GDM1 (cell line): ENCODE results near the gene HCRTR2.
"Not testable (repeated sequence)": the region's sequence is repeated elsewhere in the genome, so short reads cannot be mapped to it uniquely, and the experiment has no call there.

Experiments
- DNase-seq: peaks from one replicate; lab custom pipeline; 2025; lab: John Stamatoyannopoulos, UW

HCRTR2 gene

DNA sequence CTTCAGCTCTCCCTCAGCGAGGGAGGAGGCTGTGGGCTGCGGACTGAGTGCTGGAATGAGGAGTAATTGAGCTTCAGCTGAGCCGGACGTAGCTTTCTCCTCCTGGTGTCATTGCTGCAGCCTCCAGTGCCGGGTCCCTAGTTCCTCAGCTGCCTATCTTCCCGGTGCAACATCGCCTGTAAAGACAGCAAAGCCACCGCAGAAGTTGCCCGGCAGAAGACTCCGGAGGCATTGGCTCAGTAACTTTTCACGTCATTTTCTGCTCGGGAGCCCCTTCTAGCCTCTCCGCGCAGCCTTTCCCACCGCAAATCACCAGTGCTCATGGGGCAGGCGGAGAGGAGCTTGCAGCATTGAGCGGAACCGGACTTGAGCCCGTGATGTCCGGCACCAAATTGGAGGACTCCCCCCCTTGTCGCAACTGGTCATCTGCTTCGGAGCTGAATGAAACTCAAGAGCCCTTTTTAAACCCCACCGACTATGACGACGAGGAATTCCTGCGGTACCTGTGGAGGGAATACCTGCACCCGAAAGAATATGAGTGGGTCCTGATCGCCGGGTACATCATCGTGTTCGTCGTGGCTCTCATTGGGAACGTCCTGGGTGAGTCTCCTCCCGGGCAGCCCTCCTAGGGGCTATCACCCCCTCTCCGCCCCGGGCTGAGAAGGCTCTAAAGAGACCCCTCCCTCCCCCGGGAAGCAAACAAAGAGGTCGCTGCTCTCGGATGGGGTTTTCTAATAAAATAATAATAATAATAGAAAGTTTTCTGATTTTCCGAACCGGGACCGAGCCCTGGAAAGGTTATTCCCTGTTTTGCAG lies at the start of gene HCRTR2:
Gene HCRTR2 (plus strand): TSS at position 305 of the 816 bp plus-strand sequence. CDS start 73 bp downstream, at position 378.
- no peak for DNase-seq

DNA sequence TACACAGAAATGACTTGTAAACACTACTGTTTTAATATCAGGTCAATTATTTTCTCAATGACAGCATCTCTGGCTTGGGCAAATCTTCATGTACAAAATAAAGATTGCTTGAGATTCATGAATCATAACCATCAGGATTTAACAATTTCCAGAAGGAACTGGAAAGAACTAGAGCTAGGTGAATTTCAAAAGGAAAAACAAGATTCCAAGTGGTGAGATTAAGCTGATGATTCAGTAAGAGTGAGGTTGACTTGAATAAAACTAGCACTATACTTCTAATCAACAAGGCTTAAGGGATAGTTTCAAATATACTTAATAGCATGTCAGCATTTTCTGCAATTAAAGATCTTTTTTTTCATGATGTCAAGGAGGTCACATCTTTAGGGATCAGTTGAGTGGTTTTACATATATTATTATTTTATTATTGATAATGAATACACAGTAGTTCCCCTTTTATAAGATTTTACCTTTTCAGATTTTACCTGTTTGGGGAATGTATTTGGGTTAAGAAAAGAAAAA lies 43.5 kb upstream of the HCRTR2 start:
- DNase-seq, result no peak

DNA sequence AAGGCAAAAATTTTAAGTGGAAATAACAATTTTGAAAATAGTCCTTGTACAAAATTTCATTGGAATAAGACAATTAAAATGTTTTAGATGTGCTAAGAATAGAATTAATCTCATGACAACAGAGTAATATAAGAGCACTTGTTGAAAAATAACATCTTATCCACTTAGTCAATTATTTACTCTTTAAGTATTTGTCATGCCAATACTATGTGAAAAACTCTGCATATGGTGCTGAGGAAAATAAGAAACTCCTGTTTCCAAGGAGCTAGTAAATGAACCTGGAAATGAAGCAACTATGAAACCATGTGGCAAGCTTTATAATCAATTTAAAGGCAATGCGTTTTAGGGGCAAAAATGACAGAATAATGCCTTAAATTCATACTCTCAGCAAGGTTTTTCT lies 42.7 kb upstream of the HCRTR2 start:
- no peak for DNase-seq

DNA sequence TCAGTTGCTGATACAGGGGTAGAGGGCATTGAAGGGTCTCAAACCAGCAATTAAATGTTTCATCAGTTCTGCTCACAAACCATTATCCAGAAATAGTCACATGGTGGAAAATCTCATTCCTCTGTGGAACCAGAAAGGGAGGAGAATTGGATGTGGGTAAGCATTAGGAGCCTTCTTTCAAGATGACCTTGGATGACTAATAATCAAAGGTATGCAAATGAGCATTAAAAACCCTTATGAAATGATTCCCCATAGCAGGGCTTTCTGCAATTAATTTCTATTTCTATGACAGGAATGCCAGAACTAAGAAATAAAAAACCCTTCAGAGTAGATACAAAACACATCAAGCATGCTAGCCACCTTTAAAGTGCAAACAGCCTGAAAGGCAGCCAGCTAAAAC lies 37.4 kb upstream of the HCRTR2 start:
- DNase-seq, result no peak

DNA sequence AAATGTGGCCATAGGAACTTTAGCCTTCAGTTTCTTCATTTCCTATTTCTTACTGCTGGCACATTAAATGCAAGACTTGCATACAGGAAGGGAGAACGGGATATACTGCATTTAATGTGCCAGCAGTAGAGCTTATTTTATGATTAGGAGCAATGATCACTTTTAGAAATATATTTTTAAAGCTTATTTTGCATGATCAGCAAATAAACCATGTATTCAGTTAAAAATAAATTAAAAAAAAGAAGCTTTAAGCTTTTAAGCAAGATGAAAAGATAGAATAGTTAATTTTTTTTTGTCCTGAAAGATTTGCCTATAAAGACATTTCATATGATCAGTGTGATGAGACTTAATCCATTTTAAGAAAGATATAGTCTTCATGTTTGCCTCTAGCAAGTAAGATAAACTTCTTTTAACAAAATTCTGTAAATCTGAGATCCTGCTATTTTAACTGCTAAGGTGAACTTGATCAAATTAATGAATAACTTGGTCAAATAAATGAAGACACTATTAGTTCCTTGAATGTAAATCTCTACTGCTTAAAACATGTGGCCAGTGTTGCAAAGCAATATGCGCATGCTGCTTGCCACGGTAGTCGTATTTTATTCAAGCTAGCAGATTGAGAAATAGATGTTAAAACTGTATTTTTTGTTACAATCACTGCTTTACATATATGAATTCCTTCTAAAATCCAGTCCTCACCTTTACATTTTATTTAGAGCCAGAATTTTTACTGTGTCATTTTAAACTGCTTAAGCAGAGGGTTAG lies 36.2 kb upstream of the HCRTR2 start:
- no peak for DNase-seq

DNA sequence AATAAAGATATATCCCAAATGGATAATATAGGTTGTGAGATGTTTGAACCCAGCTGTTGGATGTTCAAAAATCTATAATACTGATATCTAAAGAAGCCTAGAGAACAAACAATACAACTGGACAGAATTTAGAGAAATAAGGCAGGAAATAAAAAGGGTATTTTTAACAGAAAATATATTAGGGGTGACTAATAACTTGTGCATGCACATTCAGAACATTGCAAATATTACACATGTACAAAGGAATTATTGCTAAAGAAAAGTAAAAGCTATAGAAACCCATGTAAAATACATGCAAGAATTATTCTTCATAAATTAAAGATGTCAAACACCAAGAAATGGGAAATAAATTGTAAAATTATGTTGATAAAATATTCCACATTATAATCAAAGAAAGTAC lies 32.7 kb upstream of the HCRTR2 start:
- DNase-seq, result no peak

DNA sequence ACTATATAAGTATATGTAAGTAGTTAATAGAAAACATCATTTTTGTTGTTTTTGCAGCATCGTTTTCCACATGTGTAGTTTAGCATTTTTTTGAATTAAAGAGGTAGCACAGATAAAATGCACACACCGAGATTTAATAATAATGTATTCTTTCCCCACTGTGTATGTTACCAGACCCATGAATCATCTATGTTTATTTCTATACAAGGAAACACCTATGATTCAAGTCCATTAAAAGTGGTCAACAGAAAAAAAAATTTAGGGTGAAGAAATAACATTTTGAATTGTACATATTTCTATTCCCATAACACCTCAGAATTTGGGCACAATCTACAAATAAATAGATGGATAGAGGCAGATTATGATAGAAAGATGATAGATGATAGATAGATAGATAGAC lies 31.7 kb upstream of the HCRTR2 start:
- DNase-seq, result no peak

DNA sequence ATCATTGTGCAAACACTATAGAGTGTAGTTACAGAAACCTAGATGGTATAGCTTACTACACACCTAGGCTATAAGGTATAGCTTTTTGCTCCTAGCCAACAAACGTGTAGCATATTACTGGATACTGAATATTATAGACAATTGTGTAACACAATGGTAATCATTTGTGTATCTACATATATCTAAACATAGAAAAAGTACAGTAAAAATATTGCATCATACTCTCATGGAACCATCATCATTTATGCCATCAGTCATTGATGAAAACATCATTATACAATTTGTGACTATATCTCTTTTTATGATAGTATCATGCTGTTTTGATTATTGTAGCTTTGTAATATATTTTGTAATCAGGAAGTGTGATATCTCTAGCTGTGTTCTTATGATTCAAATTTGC lies 21.0 kb upstream of the HCRTR2 start:
- DNase-seq, result no peak

DNA sequence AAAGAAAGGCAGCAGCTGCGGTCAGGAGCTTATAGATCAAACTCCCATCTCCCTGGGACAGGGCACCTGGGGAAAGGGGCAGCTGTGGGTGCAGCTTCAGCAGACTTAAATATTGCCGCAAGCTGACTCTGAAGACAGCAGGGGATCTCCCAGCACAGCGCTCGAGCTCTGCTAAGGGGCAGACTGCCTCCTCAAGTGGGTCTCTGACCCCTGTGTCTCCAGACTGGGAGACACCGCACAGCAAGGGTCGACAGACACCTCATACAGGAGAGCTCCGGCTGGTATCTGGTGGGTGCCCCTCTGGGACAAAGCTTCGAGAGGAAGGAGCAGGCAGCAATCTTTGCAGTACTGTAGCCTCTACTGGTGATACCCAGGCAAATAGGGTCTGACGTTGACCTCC lies 15.5 kb upstream of the HCRTR2 start:
- not testable (repeated sequence) for DNase-seq

DNA sequence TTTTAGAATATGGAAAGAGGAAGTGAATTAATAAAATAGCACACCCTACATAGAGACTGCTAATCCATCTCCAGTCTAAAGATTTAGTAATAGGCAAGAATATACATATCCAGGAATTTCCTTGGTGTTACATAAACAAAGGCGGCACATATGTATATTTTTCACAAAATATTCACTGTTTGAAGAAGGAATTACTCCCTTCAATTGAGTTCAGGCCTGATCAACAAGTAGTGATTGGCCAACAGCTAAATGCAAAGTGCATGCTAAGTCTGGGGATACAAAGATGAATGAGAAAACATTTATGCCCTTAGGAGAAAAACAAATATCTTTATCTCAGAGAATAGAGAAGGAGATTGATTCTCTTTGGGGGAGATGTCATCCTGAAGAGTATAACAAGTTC lies 6.5 kb upstream of the HCRTR2 start:
- DNase-seq, result no peak

DNA sequence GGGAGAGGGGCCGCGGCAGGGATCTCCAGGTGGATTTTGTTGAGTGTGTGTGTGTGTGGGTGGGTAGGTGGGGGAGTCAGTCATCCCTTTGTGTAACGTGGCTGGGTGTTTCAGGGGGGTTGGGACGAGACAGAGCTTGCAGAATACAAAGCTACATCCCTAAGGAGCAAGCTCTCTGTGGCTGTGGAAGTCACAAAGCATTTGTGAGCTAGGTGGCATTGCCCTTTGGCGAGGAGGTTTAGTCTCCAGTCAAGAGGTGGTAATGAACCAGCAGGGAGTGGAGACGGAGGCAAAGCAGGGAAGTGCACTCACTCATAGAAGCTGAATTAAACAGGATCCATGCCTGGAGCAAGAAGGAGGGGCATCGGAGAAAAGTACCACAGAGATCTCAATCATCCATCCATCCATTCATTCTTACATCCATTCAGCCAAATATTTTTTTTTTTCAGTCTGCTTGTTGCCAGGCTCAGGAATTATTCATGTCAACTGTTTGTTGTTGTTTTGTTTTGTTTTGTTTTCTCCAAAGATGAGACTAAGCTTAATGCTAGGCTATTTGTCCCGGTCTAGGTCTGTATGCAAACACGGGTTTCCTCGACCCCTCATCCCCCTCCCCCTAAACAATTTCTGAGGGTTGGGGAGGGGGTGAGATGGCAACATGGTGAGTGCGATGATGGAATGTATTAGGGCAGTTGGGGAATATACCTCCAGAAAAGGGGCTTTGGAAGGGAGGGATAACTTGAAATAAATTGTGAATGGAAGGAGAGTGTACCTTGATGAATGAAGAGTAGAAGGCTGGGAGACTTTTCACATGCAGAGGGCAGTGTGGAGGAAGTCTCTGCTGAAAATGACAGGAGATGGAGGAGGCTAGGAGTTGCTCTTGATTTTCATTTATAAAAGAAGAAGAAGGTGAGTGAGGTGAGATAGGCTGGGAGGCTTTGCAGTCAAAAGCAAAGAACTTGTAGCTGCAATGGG lies 1.0 kb downstream of the HCRTR2 start:
- DNase-seq, result no peak

DNA sequence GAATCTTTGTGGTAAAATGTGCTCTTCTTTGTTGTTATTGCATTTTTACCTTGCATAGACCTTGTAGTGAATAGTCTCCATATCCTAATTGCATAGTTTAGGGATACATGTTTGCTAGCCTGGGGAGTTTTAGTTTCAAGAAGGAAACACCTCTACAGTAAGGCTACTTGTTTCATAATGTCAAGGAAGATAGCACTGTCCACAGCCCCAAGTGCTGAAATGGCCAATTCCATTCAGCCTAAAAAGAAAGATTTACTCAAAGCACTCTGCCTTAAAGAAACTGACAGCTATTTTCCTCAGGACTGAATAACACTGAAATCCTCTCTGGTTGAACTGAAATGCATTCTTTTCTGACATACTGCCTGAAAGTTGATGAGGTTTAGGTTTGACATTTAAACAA lies 2.6 kb downstream of the HCRTR2 start:
- no peak for DNase-seq

DNA sequence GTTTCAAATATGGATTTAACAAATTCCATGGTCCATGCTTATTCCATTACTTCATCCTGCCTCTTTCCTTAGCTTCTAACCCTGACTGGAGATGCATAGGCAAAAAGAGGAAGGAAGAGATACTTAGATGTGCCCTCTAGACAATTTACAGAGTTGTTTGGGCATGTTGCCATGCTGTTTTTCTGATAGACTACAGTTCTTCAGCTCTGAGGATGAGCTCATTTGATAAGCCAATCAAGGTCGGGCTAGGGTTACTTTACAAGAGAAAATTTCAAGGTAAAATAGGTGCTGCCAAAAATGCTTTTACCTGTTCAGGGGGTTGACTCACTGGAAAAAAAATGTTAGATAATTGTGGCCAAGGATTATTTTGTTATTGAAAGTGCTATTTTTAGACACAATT lies 5.9 kb downstream of the HCRTR2 start:
- no peak for DNase-seq

DNA sequence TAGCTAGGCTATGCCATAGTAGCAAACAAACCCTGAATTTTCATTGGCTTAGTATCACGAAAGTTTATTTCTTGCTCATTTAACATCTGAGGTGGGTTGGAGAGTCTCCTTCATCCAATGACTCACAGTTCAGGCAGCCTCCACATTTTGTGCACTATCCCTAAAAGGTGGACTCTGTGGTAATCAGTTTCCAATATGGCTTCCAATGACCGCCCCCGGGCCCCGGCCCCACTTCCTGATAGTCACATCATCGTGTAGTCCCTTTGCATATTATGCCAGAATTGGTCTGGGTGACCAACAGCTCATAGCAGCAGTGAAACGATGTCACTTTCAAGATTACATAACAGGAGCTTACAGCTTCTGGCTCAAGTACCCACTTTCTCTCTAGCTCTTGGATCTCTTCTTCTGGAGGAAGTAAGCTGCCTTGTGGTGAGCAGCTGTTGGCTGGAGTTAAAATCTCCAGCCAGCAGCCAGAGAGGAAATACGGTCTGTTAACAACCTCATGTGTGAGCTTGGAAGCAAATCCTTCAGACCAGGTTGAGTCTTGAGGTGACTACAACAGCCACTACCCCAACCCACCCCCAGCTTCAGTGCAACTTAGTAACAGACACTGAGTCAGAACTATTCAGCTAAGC lies 7.8 kb downstream of the HCRTR2 start:
- DNase-seq, result peak; percentile 75

DNA sequence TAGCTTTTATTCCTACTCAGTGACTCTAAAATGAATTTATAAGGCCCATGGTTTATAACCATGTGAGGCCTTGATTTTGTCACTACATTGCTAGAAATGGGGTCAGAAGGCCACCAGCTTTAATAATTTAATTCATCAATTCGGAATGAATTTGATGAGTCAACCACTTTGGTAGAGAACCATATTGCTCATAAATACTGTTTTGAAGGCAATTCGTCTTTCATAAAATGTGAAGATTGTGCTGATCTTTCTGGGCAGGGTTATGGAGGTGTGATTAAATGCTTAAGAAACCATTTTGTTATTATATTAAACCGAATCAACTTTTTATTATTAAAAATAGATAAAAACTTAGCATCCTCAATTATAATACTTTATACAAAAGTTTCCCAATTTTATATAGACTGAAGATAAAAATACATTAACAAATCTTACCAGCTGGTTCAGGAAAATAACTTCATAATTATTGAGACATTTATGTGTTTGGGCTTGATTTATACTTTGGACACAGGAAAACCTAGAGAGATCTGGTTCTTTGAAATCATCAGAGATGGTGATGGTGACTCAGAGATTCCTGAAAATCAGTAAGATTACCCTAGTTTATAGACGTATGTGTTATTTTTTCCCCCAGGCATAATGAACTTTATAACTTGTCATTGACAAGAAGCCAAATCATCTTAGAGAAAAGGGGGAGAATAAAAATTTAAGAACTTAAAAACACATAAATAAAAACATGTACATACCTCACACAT lies 10.6 kb downstream of the HCRTR2 start:
- no peak for DNase-seq

DNA sequence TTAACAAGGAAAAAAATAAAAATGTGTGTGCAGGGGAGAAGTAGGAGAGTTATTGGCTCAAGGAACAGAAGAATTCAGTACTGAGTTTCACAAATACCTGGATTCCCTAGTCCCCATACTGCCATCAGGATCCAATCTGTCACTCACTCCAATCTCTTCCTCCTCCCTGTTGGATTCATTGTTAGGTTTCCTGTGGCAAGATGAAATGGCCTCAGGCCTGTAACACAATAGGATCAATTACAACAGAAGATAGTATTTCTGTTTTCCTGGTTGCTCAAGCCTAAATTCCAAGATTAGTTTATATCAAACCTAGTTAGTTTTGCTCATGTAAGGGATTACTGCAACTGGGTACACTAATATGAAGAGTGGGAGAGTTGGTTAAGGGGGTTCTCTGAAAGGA lies 24.4 kb downstream of the HCRTR2 start:
- no peak for DNase-seq

DNA sequence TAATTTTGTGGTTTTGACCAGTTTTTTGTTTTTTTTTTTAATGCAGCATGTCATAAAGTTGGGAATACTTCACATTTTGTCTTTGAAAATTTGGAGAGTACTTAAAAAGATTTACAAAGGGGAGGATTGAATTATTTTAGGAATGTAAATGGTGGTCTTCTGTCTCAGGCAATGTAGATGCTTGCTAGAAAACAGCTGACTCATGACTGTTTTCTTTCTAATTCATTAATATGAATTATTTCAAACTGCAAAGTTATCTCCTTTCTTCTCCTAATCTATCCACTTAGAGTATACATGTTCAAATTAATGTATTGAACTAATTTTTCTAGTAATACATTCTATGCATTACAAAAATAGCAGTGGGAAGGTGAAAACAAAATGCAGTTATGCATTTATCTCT lies 24.9 kb downstream of the HCRTR2 start:
- no peak for DNase-seq

DNA sequence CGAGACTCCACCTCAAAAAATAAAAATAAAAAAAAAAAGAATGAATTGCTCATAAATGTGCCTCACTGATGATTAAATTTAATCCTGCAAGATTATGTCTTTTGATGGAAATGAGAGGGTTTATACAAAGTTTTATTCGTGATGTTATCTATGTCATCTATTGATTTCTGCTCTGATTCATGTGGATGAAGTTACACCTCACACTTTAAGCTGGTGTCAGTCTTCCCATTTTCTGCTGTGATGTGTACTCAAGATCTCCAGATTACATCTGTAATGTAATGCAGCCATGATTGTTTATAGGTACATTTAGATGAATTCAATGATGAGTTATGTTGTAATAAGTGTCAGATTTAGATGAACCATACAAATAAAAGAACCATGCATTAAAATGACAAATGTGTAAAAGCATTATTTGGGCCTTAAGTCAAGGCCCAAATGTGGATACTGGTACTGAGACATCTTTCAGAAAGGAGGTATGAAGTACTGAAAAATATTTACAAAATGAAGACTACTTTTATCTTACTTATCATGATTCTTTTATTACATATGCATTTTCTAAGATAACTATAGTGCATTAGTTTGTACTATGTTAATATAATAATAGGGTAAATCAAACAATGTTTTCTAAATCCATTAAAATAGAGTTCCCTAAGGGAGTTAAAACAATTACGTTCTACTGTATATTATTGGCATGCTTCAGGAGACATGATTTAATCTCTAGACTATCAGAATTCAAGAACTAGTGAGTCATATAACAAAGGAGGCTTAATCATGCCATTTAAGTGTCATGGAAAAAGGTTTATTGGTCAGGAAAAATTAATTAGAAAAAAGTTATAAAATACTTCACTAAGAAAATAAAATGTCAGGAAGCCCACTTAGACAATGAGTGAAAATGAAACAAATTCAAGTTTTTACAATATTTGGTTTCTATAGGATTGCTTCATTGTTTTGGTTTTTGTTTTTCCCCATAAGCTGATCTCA lies 34.5 kb downstream of the HCRTR2 start:
- DNase-seq, result no peak

DNA sequence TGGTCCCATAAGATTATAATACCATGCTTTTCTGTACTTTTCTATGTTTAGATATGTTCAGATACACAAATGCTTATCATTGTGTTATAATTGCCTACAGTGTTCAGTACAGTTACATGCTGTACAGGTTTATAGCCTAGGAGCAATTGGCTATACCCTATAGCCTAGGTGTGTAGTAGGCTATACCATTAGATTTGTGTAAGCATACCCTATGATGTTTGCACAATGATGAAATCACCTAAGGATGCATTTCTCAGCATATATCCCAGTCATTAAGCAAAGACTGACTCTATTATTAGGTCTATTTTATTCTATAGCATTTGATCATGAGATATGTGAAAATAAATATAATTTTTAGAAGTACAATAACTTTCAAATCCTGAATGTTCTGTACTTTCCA lies 36.6 kb downstream of the HCRTR2 start:
- DNase-seq, result no peak

DNA sequence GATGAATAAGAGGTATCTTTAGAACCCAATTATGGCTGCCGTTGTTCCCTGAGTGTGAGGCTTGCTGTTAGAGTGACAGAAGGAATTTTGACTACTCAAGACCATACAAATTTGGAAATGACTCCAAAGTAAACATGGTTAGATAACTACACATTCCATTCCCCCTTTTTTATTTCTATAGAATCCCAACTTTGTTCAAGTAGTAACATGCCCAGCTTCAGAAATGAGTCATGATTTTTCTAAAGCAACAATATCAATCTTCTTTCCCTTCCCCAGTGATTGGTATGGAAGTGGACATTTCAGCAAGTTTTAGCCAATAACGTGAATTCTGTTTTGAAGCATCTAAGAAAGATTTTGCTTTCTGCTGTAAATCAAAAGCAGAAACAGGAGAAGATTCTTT lies 37.8 kb downstream of the HCRTR2 start:
- DNase-seq, result no peak
